SK-N-SH treated with all-trans-retinoic acid at 6 μM for 48 hours (cell line): ENCODE measurements around the gene HTR6.

ENCODE experiments used
- ATAC-seq: fragments of 200-7000 bp; cut with Tn5 transposase; 3 replicates; pipeline ENCODE4 v1.9.1; 2020; ENCODE audit warnings: mild to moderate bottlenecking, moderate library complexity
- ARNTL ChIP-seq: fragments of 450-650 bp; formaldehyde crosslinking; IDR thresholded peaks from 2 replicates; pipeline ENCODE4 v1.5.0; 2020; ENCODE audit warnings: low read depth, mild to moderate bottlenecking, moderate library complexity, borderline replicate concordance
- BACH2 ChIP-seq: fragments of 250-450 bp; sonication (Bioruptor Pico); IDR thresholded peaks from 2 replicates; pipeline ENCODE4 v1.9.0; 2021; ENCODE audit warnings: mild to moderate bottlenecking, borderline replicate concordance
- CSDC2 ChIP-seq: fragments of 250-450 bp; sonication (Bioruptor Pico); IDR thresholded peaks from 2 replicates; pipeline ENCODE4 v1.5.0; 2020; ENCODE audit warnings: mild to moderate bottlenecking, moderate library complexity
- ESRRG ChIP-seq: fragments of 250-450 bp; sonication (Bioruptor Pico); IDR thresholded peaks from 2 replicates; pipeline ENCODE4 v1.6.1; 2021; ENCODE audit warnings: mild to moderate bottlenecking
- GLIS3 ChIP-seq: fragments of 250-450 bp; sonication (Bioruptor Pico); IDR thresholded peaks from 2 replicates; pipeline ENCODE4 v1.5.0; 2020; ENCODE audit warnings: mild to moderate bottlenecking, moderate library complexity
- ISL1 ChIP-seq: fragments of 250-450 bp; sonication (Bioruptor Pico); IDR thresholded peaks from 2 replicates; pipeline ENCODE4 v2.1.2; 2022; ENCODE audit warnings: mild to moderate bottlenecking, moderate library complexity
- OSR1 ChIP-seq: fragments of 250-450 bp; sonication (Bioruptor Pico); IDR thresholded peaks from 2 replicates; pipeline ENCODE4 v1.8.0; 2022; ENCODE audit warnings: moderate library complexity, mild to moderate bottlenecking, inconsistent platforms
- PPARA ChIP-seq: fragments of 250-450 bp; sonication (Bioruptor Pico); IDR thresholded peaks from 2 replicates; pipeline ENCODE4 v1.5.0; 2020; ENCODE audit warnings: mild to moderate bottlenecking, borderline replicate concordance
- RARB ChIP-seq: fragments of 250-450 bp; sonication (Bioruptor Pico); IDR thresholded peaks from 2 replicates; pipeline ENCODE4 v1.8.0; 2021; ENCODE audit warnings: mild to moderate bottlenecking, moderate library complexity
- SNAI2 ChIP-seq: fragments of 250-450 bp; sonication (Bioruptor Pico); IDR thresholded peaks from 2 replicates; pipeline ENCODE4 v1.5.0; 2020; ENCODE audit warnings: mild to moderate bottlenecking, moderate library complexity
- TCF4 ChIP-seq: fragments of 250-450 bp; sonication (Bioruptor Pico); IDR thresholded peaks from 2 replicates; pipeline ENCODE4 v1.8.0; 2021; ENCODE audit warnings: mild to moderate bottlenecking, moderate library complexity, borderline replicate concordance
- ZC3H10 ChIP-seq: fragments of 250-450 bp; sonication (Bioruptor Pico); IDR thresholded peaks from 2 replicates; pipeline ENCODE4 v1.5.1; 2021; ENCODE audit warnings: mild to moderate bottlenecking, moderate library complexity
- ZFP3 ChIP-seq: fragments of 250-450 bp; sonication (Bioruptor Pico); IDR thresholded peaks from 2 replicates; pipeline ENCODE4 v1.5.0; 2020; ENCODE audit warnings: mild to moderate bottlenecking, moderate library complexity
- ZFP30 ChIP-seq: fragments of 450-650 bp; formaldehyde crosslinking; IDR thresholded peaks from 2 replicates; pipeline ENCODE4 v1.5.0; 2022; ENCODE audit warnings: mild to moderate bottlenecking, moderate library complexity
- ZNF70 ChIP-seq: fragments of 450-650 bp; formaldehyde crosslinking; IDR thresholded peaks from 2 replicates; pipeline ENCODE4 v1.5.0; 2020; ENCODE audit warnings: mild to moderate bottlenecking, moderate library complexity
- TF ChIP-seq, protein P1 (sequence below): fragments of 250-450 bp; sonication (Bioruptor Pico); IDR thresholded peaks from 2 replicates; pipeline ENCODE4 v1.5.1; 2021; ENCODE audit warnings: mild to moderate bottlenecking, moderate library complexity
- TF ChIP-seq, protein P2 (sequence below): fragments of 250-450 bp; sonication (Bioruptor Pico); IDR thresholded peaks from 2 replicates; pipeline ENCODE4 v1.5.0; 2020; ENCODE audit warnings: mild to moderate bottlenecking, moderate library complexity
- TF ChIP-seq, protein P3 (sequence below): fragments of 250-450 bp; sonication (Bioruptor Pico); IDR thresholded peaks from 2 replicates; pipeline ENCODE4 v1.8.0; 2020; ENCODE audit warnings: mild to moderate bottlenecking, moderate library complexity, borderline replicate concordance
- TF ChIP-seq, protein P4 (sequence below): fragments of 250-450 bp; sonication (Bioruptor Pico); IDR thresholded peaks from 2 replicates; pipeline ENCODE4 v1.5.1; 2020; ENCODE audit warnings: low read depth, mild to moderate bottlenecking, moderate library complexity

The HTR6 gene

DNA sequence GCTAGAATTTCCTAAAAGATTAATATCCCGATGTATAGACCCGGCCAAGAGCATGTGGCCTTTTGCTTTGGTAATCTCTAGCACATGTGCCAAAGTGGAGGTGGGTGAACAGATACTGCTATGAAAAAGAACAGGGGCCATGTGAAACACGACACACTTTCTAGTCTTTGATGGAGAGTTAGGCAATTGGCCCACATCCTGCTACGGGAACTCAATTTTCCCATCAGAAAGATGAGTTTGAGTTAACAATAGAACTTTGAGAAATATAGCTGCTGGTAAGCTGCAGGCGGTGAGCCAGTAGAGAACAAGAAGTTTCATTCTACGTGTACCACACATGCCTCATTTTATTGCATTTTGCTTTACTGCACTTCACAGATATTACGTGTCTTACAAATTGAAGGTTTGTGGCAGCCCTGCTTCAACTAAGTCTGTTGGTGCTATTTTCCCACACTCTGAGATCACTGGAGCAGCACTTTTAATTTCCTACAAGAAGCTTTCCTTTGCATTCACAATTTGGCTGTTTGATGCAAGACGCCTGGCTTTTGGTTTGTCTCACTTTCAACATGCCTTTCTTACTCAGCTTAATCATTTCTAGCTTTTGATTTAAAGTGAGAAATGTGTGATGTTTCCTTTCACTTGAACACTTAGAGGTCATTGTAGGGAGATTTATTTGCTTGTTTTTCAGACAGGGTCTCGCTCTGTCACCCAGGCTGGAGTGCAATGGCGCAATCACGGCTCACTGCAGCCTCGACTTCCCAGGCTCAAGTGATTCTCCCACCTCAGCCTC is 46.3 kb downstream of the HTR6 start:
- no peak for ATAC-seq
- TF ChIP-seq OSR1 (CRISPR knock-in tag) (no peak), ISL1 (CRISPR knock-in tag) (no peak), ARNTL (CRISPR knock-in tag) (no peak), BACH2 (no peak), GLIS3 (CRISPR knock-in tag) (no peak), PPARA (CRISPR knock-in tag) (no peak)
- TF ChIP-seq, protein P1, sequence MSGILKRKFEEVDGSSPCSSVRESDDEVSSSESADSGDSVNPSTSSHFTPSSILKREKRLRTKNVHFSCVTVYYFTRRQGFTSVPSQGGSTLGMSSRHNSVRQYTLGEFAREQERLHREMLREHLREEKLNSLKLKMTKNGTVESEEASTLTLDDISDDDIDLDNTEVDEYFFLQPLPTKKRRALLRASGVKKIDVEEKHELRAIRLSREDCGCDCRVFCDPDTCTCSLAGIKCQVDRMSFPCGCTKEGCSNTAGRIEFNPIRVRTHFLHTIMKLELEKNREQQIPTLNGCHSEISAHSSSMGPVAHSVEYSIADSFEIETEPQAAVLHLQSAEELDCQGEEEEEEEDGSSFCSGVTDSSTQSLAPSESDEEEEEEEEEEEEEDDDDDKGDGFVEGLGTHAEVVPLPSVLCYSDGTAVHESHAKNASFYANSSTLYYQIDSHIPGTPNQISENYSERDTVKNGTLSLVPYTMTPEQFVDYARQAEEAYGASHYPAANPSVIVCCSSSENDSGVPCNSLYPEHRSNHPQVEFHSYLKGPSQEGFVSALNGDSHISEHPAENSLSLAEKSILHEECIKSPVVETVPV (CRISPR knock-in tag), result no peak
- TF ChIP-seq, protein P2, sequence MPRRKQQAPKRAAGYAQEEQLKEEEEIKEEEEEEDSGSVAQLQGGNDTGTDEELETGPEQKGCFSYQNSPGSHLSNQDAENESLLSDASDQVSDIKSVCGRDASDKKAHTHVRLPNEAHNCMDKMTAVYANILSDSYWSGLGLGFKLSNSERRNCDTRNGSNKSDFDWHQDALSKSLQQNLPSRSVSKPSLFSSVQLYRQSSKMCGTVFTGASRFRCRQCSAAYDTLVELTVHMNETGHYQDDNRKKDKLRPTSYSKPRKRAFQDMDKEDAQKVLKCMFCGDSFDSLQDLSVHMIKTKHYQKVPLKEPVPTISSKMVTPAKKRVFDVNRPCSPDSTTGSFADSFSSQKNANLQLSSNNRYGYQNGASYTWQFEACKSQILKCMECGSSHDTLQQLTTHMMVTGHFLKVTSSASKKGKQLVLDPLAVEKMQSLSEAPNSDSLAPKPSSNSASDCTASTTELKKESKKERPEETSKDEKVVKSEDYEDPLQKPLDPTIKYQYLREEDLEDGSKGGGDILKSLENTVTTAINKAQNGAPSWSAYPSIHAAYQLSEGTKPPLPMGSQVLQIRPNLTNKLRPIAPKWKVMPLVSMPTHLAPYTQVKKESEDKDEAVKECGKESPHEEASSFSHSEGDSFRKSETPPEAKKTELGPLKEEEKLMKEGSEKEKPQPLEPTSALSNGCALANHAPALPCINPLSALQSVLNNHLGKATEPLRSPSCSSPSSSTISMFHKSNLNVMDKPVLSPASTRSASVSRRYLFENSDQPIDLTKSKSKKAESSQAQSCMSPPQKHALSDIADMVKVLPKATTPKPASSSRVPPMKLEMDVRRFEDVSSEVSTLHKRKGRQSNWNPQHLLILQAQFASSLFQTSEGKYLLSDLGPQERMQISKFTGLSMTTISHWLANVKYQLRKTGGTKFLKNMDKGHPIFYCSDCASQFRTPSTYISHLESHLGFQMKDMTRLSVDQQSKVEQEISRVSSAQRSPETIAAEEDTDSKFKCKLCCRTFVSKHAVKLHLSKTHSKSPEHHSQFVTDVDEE, result no peak

DNA sequence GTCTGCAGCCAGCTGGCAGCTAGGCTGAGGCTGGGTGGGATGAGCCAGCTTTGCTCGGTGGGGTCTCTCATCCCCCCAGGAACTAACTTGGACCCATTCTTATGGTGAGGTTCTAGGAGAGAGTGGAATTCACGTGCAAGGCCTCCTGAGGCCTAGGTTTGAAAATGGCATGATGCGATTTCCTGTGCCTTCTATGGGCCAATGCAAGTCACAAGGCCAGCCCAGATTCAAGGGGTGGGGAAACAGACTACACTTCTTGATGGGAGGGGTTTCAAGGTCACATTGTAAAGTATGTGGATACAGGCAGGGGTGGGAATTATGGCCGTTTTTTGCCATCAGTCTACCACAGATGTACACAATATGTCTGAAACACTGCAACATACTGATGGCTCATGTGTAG is 48.3 kb downstream of the HTR6 start:
- ATAC-seq, result no peak
- TF ChIP-seq, protein P2, result no peak
- TF ChIP-seq, all 23 proteins: peak for 0

DNA sequence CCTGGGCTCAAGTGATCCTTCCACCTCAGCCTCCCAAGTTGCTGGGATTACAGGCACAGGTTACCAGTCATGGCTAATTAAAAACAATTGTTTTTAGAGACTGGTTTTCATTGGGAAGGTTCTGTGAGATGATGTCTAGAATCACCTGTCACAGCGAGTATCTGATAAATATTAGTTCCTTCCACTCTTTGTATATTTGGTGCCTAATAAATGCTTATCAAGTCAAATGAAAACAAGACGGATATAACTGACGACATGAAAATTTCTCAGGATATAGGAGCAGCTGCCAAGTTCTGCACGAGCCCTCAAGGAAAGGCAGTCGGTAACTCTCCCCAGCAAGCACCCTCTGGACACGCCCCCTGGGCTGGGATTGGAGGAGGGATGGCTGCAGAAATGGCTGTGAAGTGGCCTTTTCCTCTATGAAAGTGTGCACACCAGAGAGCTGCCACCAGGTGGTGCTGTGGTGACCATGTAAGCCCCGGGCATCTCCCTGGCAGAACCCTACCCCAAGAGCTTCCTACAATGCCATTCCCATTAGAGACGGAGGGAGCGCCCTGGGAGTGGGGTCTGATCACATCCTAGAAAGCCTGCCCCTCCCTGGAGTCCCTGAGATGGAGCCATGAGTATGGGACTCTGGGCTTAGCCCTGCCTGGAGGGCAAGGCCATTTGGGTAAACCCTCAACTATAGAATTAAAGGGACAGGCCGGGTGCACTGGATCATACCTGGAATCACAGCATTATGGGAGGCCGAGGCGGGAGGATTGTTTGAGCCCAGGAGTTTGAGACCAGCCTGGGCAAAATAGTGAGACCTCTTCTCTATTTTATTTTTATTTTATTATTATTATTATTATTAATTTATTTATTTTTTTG is 50.9 kb downstream of the HTR6 start:
- ATAC-seq, result peak; percentile 100
- TF ChIP-seq TCF4 (CRISPR knock-in tag) (0 out of 2 replicates have a peak, but pooled peaks have one; percentile 11), BACH2 (no peak)

DNA sequence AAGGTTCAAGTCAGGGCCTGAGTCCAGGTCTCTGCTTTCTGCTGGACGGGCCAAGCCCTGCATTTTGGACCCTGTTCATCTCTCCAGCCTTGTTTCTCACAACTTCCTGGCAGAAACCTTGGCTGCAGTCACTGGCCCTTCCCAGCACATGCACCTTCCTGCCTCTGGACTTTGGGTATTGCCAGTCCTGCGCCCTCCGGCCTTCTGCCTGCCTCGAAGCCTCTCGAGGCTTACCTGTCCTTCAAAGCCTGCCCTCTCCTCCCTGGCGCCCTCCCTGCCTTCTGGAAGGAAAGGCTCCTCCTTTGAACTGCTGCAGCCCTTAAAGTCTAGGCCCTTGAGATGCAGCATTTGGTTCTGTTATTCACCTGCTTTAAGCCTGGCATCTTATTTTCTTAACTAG is 52.8 kb downstream of the HTR6 start:
- no peak for ATAC-seq
- TF ChIP-seq, protein P3, sequence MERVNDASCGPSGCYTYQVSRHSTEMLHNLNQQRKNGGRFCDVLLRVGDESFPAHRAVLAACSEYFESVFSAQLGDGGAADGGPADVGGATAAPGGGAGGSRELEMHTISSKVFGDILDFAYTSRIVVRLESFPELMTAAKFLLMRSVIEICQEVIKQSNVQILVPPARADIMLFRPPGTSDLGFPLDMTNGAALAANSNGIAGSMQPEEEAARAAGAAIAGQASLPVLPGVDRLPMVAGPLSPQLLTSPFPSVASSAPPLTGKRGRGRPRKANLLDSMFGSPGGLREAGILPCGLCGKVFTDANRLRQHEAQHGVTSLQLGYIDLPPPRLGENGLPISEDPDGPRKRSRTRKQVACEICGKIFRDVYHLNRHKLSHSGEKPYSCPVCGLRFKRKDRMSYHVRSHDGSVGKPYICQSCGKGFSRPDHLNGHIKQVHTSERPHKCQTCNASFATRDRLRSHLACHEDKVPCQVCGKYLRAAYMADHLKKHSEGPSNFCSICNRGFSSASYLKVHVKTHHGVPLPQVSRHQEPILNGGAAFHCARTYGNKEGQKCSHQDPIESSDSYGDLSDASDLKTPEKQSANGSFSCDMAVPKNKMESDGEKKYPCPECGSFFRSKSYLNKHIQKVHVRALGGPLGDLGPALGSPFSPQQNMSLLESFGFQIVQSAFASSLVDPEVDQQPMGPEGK, result no peak
- TF ChIP-seq SNAI2 (CRISPR knock-in tag), result no peak
- no peak for TF ChIP-seq OSR1 (CRISPR knock-in tag)
- no peak for TF ChIP-seq RARB (CRISPR knock-in tag)
- no peak for TF ChIP-seq ZFP3 (CRISPR knock-in tag)
- TF ChIP-seq ZC3H10, result no peak
- no peak for TF ChIP-seq CSDC2 (CRISPR knock-in tag)
- no peak for TF ChIP-seq ARNTL (CRISPR knock-in tag)
- TF ChIP-seq, protein P4, sequence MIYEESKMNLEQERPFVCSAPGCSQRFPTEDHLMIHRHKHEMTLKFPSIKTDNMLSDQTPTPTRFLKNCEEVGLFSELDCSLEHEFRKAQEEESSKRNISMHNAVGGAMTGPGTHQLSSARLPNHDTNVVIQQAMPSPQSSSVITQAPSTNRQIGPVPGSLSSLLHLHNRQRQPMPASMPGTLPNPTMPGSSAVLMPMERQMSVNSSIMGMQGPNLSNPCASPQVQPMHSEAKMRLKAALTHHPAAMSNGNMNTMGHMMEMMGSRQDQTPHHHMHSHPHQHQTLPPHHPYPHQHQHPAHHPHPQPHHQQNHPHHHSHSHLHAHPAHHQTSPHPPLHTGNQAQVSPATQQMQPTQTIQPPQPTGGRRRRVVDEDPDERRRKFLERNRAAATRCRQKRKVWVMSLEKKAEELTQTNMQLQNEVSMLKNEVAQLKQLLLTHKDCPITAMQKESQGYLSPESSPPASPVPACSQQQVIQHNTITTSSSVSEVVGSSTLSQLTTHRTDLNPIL, result no peak
- no peak for TF ChIP-seq BACH2
- no peak for TF ChIP-seq ZFP30 (CRISPR knock-in tag)
- TF ChIP-seq ZNF70 (CRISPR knock-in tag), result no peak
- TF ChIP-seq ESRRG, result no peak
- TF ChIP-seq, protein P2, result no peak
- no peak for TF ChIP-seq TCF4 (CRISPR knock-in tag)
- TF ChIP-seq GLIS3 (CRISPR knock-in tag), result no peak
